GM19239 (cell line): Measurements from ENCODE around the gene NUFIP2.
"Not testable (repeated sequence)": the region's sequence is repeated elsewhere in the genome, so short reads cannot be mapped to it uniquely, and the experiment has no call there.

Experiments used
- DNase-seq: peaks from one replicate; pipeline ENCODE4 v3.0.0; 2011; ENCODE audit warnings: low spot score; ENCODE audit not compliant: insufficient read length
- FAIRE-seq: peaks from 2 replicates; lab custom pipeline; 2011; peaks lifted over from hg19 to GRCh38; lab: Jason Lieb, UNC

Gene NUFIP2

DNA sequence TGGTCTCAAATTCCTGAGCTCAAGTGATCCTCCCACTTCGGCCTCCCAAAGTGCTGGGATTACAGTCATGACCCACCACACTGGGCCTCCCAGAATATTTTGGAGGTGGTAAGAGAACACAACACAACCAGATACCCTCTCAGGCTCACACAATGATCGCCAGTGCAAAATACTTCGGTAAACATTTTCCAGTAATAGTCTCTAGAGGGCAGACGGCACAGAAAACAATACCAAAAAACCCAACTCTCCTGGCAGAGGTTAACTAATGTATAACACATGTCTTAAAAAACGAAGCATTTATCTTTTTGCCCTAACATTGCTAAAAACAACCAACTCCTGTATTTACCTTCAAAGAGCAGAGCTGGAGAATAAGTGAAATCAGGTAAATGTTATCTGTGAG, 10.5 kb downstream of the NUFIP2 start:
- FAIRE-seq (no peak), DNase-seq (no peak)

- no peak for DNase-seq
- FAIRE-seq = no peak
Measured at GRCh38 chr17:29279397-29280070, 14.4 kb downstream of the NUFIP2 start.

DNA sequence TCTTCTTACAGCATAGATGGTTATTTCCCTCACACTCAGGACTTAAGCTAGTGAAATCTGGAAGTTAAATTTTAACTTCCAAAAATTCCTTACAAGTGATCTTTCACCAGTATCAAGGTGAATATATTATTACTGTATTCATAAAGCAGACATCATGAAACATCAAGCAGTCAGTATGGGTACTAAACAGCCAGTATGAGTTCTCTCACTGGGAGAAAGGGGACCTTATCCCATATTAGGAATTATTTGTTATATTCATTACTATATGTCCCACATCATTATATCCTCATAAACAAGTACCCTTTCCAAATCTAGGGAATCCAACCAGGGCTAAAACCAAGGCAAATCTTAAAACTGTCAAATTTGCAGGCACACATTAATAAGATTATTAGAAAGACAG, 15.3 kb downstream of the NUFIP2 start:
- FAIRE-seq (no peak), DNase-seq (no peak)

DNA sequence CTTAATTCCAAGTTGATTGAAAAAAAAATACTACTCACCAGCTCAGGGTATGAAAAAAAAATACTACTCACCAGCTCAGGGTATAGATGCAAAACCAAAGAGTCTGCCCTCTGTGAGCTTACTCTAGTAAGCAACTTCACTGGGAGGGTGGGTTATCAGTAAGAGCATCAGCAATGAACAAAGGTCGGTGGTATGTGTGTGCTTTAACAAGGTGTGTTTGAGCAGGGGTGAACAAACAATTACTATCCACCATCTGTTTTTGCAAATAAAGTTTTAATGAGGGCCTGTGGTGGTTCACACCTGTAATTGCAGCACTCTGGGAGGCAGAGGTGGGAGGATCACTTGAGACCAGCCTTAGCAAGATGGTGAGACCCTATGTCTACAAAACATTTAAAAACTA, 20.0 kb downstream of the NUFIP2 start:
- FAIRE-seq (no peak), DNase-seq (no peak)

GRCh38 chr17:29271980-29272379, 22.0 kb downstream of the NUFIP2 start:
- not testable (repeated sequence) for FAIRE-seq, DNase-seq

GRCh38 chr17:29263916-29264315, 30.0 kb downstream of the NUFIP2 start:
- DNase-seq (no peak), FAIRE-seq (peak; percentile 52)

- FAIRE-seq (no peak), DNase-seq (no peak)
Measured at GRCh38 chr17:29257756-29258155, 36.2 kb downstream of the NUFIP2 start.

DNA sequence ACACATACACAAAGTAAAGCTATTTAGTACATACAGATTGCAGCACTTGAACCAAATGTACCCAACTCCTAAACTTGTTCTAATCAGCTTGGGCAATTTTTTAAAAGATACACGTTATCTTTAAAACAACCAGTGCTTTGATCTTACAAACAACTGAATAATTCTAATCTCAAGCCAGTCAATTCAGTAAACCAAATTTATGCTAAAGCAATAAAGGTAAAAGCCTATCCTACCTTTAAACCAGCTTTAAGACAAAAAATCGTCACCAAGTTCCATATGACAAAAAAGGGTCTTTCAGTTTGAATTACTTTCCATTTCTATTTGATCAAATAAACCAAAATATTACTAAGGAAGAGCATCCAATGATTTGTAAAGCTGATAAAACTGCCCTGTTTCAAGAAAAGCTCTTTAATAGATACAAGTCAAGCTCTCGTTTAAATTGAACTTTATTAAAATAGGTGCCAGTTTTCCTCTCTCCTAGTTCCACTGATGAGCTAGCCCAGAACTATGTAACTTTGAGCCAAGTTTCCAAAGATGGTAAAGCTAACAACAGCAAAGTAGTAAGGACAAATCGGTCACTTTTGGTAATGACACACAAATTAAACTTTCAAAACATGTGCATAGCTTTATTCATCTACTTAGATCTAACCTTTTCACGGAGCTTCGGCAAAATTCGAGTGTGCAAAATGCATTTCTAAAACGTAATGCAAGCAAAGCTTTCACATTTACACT, 37.0 kb downstream of the NUFIP2 start:
- no peak for FAIRE-seq
- DNase-seq = no peak

GRCh38 chr17:29255926-29256522, 37.9 kb downstream of the NUFIP2 start:
- no peak for DNase-seq
- no peak for FAIRE-seq

- FAIRE-seq = no peak
- no peak for DNase-seq
Measured at GRCh38 chr17:29253037-29253436, 40.9 kb downstream of the NUFIP2 start.

DNA sequence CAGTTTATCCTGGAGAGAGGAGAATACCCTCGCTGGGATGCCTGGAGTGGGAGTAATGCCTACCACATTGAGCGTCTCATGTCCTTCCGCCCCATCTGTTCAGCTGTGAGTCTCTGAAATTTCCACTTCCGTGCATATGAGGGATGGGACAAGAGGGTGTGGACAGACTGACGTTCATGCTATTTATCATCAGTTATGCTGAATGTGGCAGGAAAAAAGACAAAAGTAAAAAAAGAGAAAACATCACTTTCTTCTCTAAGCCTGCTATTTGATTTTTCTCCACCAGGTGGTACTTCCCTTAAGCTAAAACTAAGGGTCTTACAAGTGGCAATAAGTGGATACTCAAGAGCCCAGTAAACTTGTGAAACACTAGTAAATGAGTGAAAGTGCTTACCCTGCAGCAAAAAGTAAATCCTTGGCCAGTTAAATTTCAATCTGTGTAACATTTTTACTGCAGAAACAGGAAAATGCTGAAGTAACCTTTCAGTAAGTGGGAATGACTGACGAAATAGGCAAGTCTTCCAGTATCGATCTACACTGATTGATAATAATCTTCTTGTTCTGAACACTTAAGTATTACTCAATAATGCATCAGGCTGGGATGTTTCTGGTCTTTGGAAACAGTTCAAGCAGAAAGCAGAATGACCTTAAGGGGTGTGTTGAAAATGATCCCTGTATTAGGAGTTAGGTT, 41.7 kb downstream of the NUFIP2 start:
- DNase-seq (no peak), FAIRE-seq (no peak)

GRCh38 chr17:29251184-29251583, 42.8 kb downstream of the NUFIP2 start:
- no peak for DNase-seq
- FAIRE-seq = no peak

DNA sequence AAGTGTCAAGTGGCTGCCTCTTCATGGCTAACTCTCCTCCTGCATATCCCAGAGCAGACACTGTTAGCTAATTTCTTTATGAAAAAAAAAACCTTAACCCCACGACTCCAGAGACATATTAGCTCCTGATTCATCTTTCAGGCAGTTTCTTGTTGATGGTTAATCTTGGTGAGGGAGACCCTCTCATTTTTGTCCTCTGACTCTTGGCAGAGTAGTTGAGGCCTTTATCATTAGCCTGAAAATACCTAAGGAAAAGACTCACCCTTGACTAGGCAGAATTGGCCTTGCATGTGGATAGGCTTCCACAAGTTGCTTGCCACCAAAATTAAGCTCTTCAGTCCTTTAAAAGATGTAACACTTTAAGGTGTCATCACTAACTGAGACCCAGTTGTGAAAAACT, 43.3 kb downstream of the NUFIP2 start:
- DNase-seq = no peak
- FAIRE-seq = no peak

- DNase-seq (no peak), FAIRE-seq (no peak)
Measured at GRCh38 chr17:29248845-29249244, 45.1 kb downstream of the NUFIP2 start.

DNA sequence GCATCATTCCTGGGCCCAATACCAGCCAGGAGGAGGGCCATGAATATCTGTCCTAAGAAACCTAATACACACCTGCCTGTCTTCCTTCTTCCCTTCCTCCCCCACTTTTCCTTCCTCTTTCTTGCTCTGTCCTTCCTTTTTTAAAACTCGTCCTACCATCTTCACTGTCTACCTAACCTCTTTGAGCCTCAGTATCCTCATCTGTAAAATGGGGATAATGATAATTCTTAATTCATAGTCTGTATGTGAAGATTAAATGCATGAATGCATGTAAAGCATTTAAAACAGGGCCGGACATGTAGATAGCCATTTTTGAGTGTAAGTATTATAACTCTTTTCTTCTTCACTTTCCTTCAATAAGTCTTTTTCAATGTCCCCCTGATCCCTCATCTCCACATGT, 46.7 kb downstream of the NUFIP2 start:
- no peak for FAIRE-seq

DNA sequence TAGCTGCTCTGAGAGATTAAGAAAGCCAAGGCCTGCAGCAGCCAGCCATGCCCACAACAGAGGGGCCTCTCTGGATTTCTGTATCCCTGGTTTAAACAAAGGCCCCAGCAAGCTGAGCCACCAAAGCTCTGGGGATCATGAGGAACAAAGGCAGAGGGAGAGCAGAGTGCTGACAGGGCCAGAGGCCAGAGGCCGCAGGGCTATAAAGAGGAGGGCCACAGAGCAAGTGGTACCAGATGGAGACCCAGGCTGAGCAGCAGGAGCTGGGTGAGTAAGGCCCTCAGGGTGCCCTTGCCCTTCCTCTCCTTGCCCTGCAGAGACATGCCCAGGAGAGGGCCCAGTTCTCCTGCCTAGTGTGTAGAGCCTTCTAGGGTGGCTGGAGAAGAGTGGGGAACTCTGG, 47.3 kb downstream of the NUFIP2 start, which contains the start of gene CRYBA1:
CRYBA1 (plus strand) TSS at position 232 of the 400 bp plus-strand sequence; CDS start at position 237, 5 bp downstream.
- no peak for FAIRE-seq
- DNase-seq = no peak

More for the DNA sequence above, 46.7 kb downstream of the NUFIP2 start:
- no peak for DNase-seq

DNA sequence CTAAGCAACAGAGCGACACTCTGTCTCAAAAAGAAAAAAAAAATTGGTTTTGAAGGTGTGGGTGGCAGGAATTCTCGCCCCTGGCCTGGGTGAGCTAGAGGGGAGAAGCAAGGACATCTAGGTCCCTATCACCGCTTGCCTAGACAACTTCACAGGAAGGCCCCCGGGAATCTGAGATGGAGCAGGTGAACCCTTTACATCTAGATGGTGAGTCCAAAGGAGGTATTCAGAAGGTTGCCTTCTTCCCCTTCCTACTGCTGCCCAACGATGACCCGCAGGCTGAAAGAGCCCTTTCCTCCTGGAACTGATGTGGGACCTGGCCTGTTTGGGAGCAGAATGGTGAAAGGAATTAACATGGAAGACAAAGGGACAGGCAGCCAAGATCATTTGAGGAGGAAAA, 48.5 kb downstream of the NUFIP2 start:
- FAIRE-seq = no peak

DNA sequence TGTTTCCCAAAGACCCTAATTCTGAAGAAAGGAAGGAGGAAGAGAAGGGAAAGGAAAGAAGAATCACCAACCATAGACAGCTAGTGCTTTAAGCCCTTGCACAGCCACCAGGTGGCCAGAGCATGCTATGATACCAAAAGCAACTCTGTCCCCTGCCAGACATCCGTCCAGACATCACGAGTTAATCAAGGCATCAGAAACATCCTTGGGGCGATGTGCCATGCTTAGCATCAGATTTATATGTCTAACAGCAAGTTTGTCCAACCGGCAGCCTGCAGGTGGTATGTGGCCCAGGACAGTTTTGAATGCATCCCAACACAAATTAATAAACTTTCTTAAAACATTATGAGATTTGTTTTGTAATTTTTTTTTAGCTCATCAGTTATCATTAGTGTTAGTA, 50.2 kb downstream of the NUFIP2 start:
- FAIRE-seq (no peak), DNase-seq (no peak)

More for the DNA sequence above, 48.5 kb downstream of the NUFIP2 start:
- DNase-seq = no peak

- FAIRE-seq = no peak
Measured at GRCh38 chr17:29242790-29243189, 51.2 kb downstream of the NUFIP2 start.

DNA sequence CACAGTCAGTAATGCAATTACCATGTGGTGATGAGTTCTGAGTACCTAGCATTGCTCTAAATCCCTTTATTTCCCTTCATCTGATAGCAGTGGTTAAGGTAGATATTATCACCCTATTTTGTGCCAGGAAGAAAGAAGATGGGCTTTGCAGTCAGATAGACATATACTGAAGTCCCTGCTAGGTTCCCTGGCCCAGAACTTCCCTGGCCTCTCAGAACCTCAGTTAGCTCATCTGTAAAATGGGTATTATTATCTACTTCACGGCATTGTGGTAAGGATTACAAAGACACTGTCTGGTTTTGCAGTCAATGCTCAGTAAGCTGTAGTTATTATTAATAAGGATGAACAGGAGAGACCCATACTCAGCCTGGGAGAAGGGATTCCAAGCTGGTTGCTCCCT, 51.9 kb downstream of the NUFIP2 start:
- no peak for DNase-seq
- no peak for FAIRE-seq

More at GRCh38 chr17:29242790-29243189, 51.2 kb downstream of the NUFIP2 start:
- DNase-seq = no peak
